HEK293 (cell line): ENCODE data around the gene CCDC9B.

Source experiments
- CTCF ChIA-PET: fragments of 350-600 bp; formaldehyde crosslinking; extraction: SDS; loops from one replicate; lab custom pipeline; 2021; ENCODE audit warnings: antibody characterized with exemption; lab: Yijun Ruan, JAX
- POLR2A ChIA-PET: fragments of 300-600 bp; formaldehyde crosslinking; extraction: SDS; loops from one replicate; lab custom pipeline; 2020; ENCODE audit warnings: antibody characterized with exemption, inconsistent platforms; lab: Yijun Ruan, JAX
- H3K27ac ChIP-seq: fragments of 200-500 bp; sonication (Bioruptor generic); 2 replicates; pipeline ENCODE4 v1.5.1; 2014; ENCODE audit warnings: low read depth, low read length, control low read depth, inconsistent platforms; ENCODE audit errors: extremely low read depth
- H3K36me3 ChIP-seq, 2 experiments: fragments of 200-500 bp in 1 of 2; sonication (Bioruptor generic) in 1 of 2; 1 replicate in 1 of 2; 2 replicates in 1 of 2; pipeline ENCODE4 v1.5.1; 2014 to 2017; ENCODE audit warnings: inconsistent platforms in 2 of 2, low read length in 2 of 2; ENCODE audit not compliant: control insufficient read depth in 2 of 2, insufficient read depth in 1 of 2
- H3K4me1 ChIP-seq: fragments of 200-500 bp; sonication (Bioruptor generic); 2 replicates; pipeline ENCODE4 v1.5.1; 2014; ENCODE audit warnings: mild to moderate bottlenecking, low read length, inconsistent platforms; ENCODE audit not compliant: control insufficient read depth, insufficient read depth
- H3K4me3 ChIP-seq: 2 replicates; pipeline ENCODE4 v1.5.1; 2011; ENCODE audit warnings: low read depth, mild to moderate bottlenecking, control low read depth, low read length, moderate library complexity
- H3K9me3 ChIP-seq: fragments of 200-500 bp; sonication (Bioruptor generic); 2 replicates; pipeline ENCODE4 v1.5.1; 2014; ENCODE audit warnings: low read depth, low read length, inconsistent platforms; ENCODE audit not compliant: control insufficient read depth, insufficient read depth
- GLIS1 ChIP-seq: fragments of 450-650 bp; formaldehyde crosslinking; IDR thresholded peaks from 2 replicates; pipeline ENCODE4 v1.5.1; 2016; ENCODE audit warnings: missing biosample characterization, missing genetic modification characterization
- MZF1 ChIP-seq: fragments of 450-650 bp; formaldehyde crosslinking; IDR thresholded peaks from 2 replicates; pipeline ENCODE4 v1.5.1; 2017; ENCODE audit warnings: missing biosample characterization, missing genetic modification characterization, borderline replicate concordance
- PBX3 ChIP-seq: sonication (generic); formaldehyde crosslinking; IDR thresholded peaks from 2 replicates; pipeline ENCODE4 v1.8.1; 2022; ENCODE audit warnings: mild to moderate bottlenecking, moderate library complexity, missing genetic modification reagents
- RBAK ChIP-seq: fragments of 450-650 bp; formaldehyde crosslinking; IDR thresholded peaks from 2 replicates; pipeline ENCODE4 v1.5.1; 2016; ENCODE audit warnings: missing biosample characterization, missing genetic modification characterization
- SALL2 ChIP-seq: fragments of 450-650 bp; formaldehyde crosslinking; IDR thresholded peaks from 2 replicates; pipeline ENCODE4 v1.5.0; 2017; ENCODE audit warnings: missing biosample characterization, mild to moderate bottlenecking, missing genetic modification characterization, borderline replicate concordance
- TSHZ1 ChIP-seq: fragments of 450-650 bp; formaldehyde crosslinking; IDR thresholded peaks from 2 replicates; pipeline ENCODE4 v1.5.1; 2016; ENCODE audit warnings: missing biosample characterization, missing genetic modification characterization, borderline replicate concordance
- YY1 ChIP-seq: fragments of 450-650 bp; formaldehyde crosslinking; IDR thresholded peaks from 2 replicates; pipeline ENCODE4 v1.5.1; 2018; ENCODE audit warnings: missing biosample characterization, missing genetic modification characterization
- ZBTB20 ChIP-seq: fragments of 450-650 bp; formaldehyde crosslinking; IDR thresholded peaks from 2 replicates; pipeline ENCODE4 v1.5.1; 2016; ENCODE audit warnings: missing biosample characterization, missing genetic modification characterization
- ZFP3 ChIP-seq: fragments of 450-650 bp; formaldehyde crosslinking; IDR thresholded peaks from 2 replicates; pipeline ENCODE4 v1.5.1; 2016; ENCODE audit warnings: low read depth, missing biosample characterization, missing genetic modification characterization
- ZNF211 ChIP-seq: fragments of 450-650 bp; formaldehyde crosslinking; IDR thresholded peaks from 2 replicates; pipeline ENCODE4 v1.5.1; 2016; ENCODE audit warnings: low read depth, missing biosample characterization, missing genetic modification characterization
- ZNF266 ChIP-seq: fragments of 450-650 bp; formaldehyde crosslinking; IDR thresholded peaks from 2 replicates; pipeline ENCODE4 v1.5.1; 2016; ENCODE audit warnings: missing biosample characterization, missing genetic modification characterization, low read depth
- ZNF335 ChIP-seq: fragments of 450-650 bp; formaldehyde crosslinking; conservative IDR thresholded peaks from 2 replicates; pipeline ENCODE4 v1.5.1; 2016; ENCODE audit warnings: missing biosample characterization, missing genetic modification characterization
- ZNF404 ChIP-seq: fragments of 450-650 bp; formaldehyde crosslinking; IDR thresholded peaks from 2 replicates; pipeline ENCODE4 v1.5.1; 2017; ENCODE audit warnings: missing biosample characterization, missing genetic modification characterization
- ZNF433 ChIP-seq: fragments of 450-650 bp; formaldehyde crosslinking; IDR thresholded peaks from 2 replicates; pipeline ENCODE4 v1.5.1; 2016; ENCODE audit warnings: missing biosample characterization, missing genetic modification characterization, low read depth
- ZNF473 ChIP-seq: fragments of 450-650 bp; formaldehyde crosslinking; IDR thresholded peaks from 2 replicates; pipeline ENCODE4 v1.5.1; 2017; ENCODE audit warnings: missing biosample characterization, missing genetic modification characterization
- ZNF514 ChIP-seq: fragments of 450-650 bp; formaldehyde crosslinking; IDR thresholded peaks from 2 replicates; pipeline ENCODE4 v1.5.1; 2016; ENCODE audit warnings: missing biosample characterization, missing genetic modification characterization
- ZNF600 ChIP-seq: fragments of 450-650 bp; formaldehyde crosslinking; IDR thresholded peaks from 2 replicates; pipeline ENCODE4 v1.5.1; 2016; ENCODE audit warnings: missing biosample characterization, missing genetic modification characterization
- ZNF670 ChIP-seq: fragments of 450-650 bp; formaldehyde crosslinking; IDR thresholded peaks from 2 replicates; pipeline ENCODE4 v1.5.1; 2016; ENCODE audit warnings: missing biosample characterization, missing genetic modification characterization, low read depth
- TF ChIP-seq, protein P1 (sequence below): fragments of 450-650 bp; formaldehyde crosslinking; IDR thresholded peaks from 2 replicates; pipeline ENCODE4 v1.5.1; 2016; ENCODE audit warnings: missing biosample characterization, missing genetic modification characterization
- TF ChIP-seq, protein P2 (sequence below): fragments of 450-650 bp; formaldehyde crosslinking; IDR thresholded peaks from 2 replicates; pipeline ENCODE4 v1.5.1; 2016; ENCODE audit warnings: missing biosample characterization, missing genetic modification characterization
- TF ChIP-seq, protein P3 (sequence below): fragments of 450-650 bp; formaldehyde crosslinking; IDR thresholded peaks from 2 replicates; pipeline ENCODE4 v1.5.1; 2016; ENCODE audit warnings: missing biosample characterization, missing genetic modification characterization

The CCDC9B gene

GRCh38 chr15:40323953-40324937, 16.5 kb downstream of the CCDC9B start:
- H3K36me3 ChIP-seq: peaks cover 0 to 10% of the 10 kb centered on the region in 2 experiments; a peak in 1 of 3 replicates
- ChIA-PET POLR2A (interaction anchor here (0.6 kb wide), 1 partner anchor 11 kb away, joined by 3 read pairs; no protein-coding TSS in a partner anchor), CTCF (interaction anchor here (0.5 to 5.5 kb wide), 4 partner anchors 11 to 120 kb away, joined by 3 to 82 read pairs (median 10); no protein-coding TSS in a partner anchor)
- peak overlapping the region; percentile 81; the same call in 1 of the 2 replicates for H3K27ac ChIP-seq
- no peaks in the 10 kb centered on the region for H3K9me3 ChIP-seq
- H3K4me3 ChIP-seq: peak overlapping the region; percentile 70
- peaks cover 13% of the 10 kb centered on the region; the same call in 1 of the 2 replicates for H3K4me1 ChIP-seq
- TF ChIP-seq, protein P1, sequence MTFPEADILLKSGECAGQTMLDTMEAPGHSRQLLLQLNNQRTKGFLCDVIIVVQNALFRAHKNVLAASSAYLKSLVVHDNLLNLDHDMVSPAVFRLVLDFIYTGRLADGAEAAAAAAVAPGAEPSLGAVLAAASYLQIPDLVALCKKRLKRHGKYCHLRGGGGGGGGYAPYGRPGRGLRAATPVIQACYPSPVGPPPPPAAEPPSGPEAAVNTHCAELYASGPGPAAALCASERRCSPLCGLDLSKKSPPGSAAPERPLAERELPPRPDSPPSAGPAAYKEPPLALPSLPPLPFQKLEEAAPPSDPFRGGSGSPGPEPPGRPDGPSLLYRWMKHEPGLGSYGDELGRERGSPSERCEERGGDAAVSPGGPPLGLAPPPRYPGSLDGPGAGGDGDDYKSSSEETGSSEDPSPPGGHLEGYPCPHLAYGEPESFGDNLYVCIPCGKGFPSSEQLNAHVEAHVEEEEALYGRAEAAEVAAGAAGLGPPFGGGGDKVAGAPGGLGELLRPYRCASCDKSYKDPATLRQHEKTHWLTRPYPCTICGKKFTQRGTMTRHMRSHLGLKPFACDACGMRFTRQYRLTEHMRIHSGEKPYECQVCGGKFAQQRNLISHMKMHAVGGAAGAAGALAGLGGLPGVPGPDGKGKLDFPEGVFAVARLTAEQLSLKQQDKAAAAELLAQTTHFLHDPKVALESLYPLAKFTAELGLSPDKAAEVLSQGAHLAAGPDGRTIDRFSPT: no peak
- no peak for TF ChIP-seq ZNF600 (tag by site-specific recombination)
- TF ChIP-seq ZNF266 (tag by site-specific recombination): no peak
- 0 out of 2 replicates have a peak, but pooled peaks have one; percentile 28 for TF ChIP-seq YY1 (tag by site-specific recombination)
- TF ChIP-seq RBAK: no peak
- no peak for TF ChIP-seq MZF1 (tag by site-specific recombination)
- no peak for TF ChIP-seq ZNF514 (tag by site-specific recombination)
- TF ChIP-seq, protein P2, sequence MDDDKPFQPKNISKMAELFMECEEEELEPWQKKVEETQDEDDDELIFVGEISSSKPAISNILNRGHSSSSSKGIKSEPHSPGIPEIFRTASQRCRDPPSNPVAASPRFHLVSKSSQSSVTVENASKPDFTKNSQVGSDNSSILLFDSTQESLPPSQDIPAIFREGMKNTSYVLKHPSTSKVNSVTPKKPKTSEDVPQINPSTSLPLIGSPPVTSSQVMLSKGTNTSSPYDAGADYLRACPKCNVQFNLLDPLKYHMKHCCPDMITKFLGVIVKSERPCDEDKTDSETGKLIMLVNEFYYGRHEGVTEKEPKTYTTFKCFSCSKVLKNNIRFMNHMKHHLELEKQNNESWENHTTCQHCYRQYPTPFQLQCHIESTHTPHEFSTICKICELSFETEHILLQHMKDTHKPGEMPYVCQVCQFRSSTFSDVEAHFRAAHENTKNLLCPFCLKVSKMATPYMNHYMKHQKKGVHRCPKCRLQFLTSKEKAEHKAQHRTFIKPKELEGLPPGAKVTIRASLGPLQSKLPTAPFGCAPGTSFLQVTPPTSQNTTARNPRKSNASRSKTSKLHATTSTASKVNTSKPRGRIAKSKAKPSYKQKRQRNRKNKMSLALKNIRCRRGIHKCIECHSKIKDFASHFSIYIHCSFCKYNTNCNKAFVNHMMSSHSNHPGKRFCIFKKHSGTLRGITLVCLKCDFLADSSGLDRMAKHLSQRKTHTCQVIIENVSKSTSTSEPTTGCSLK (tag by site-specific recombination): no peak
- no peak for TF ChIP-seq ZNF211 (tag by site-specific recombination)
- TF ChIP-seq ZNF335 (tag by site-specific recombination): 0 out of 2 replicates have a peak, but pooled peaks have one; percentile 1
- TF ChIP-seq, protein P3, sequence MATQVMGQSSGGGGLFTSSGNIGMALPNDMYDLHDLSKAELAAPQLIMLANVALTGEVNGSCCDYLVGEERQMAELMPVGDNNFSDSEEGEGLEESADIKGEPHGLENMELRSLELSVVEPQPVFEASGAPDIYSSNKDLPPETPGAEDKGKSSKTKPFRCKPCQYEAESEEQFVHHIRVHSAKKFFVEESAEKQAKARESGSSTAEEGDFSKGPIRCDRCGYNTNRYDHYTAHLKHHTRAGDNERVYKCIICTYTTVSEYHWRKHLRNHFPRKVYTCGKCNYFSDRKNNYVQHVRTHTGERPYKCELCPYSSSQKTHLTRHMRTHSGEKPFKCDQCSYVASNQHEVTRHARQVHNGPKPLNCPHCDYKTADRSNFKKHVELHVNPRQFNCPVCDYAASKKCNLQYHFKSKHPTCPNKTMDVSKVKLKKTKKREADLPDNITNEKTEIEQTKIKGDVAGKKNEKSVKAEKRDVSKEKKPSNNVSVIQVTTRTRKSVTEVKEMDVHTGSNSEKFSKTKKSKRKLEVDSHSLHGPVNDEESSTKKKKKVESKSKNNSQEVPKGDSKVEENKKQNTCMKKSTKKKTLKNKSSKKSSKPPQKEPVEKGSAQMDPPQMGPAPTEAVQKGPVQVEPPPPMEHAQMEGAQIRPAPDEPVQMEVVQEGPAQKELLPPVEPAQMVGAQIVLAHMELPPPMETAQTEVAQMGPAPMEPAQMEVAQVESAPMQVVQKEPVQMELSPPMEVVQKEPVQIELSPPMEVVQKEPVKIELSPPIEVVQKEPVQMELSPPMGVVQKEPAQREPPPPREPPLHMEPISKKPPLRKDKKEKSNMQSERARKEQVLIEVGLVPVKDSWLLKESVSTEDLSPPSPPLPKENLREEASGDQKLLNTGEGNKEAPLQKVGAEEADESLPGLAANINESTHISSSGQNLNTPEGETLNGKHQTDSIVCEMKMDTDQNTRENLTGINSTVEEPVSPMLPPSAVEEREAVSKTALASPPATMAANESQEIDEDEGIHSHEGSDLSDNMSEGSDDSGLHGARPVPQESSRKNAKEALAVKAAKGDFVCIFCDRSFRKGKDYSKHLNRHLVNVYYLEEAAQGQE (tag by site-specific recombination): no peak
- TF ChIP-seq ZFP3 (tag by site-specific recombination): no peak
- no peak for TF ChIP-seq ZNF433 (tag by site-specific recombination)
- no peak for TF ChIP-seq ZNF670 (tag by site-specific recombination)
- TF ChIP-seq ZBTB20 (tag by site-specific recombination): peak; percentile 33; the same call in 1 of the 2 replicates
- TF ChIP-seq TSHZ1: no peak
- TF ChIP-seq GLIS1: peak; percentile 50; the same call in 1 of the 2 replicates
- TF ChIP-seq ZNF404 (tag by site-specific recombination): no peak
- no peak for TF ChIP-seq SALL2
- no peak for TF ChIP-seq PBX3 (CRISPR knock-in tag)
- TF ChIP-seq ZNF473 (tag by site-specific recombination): no peak
